Ramos (cell line): ENCODE data around the gene REEP1.
"Not testable (repeated sequence)": the region's sequence is repeated elsewhere in the genome, so short reads cannot be mapped to it uniquely, and the experiment has no call there.

Experiments
- in situ Hi-C: fragments of 300-500 bp; cut with MboI; formaldehyde crosslinking; loops from one replicate; pipeline ENCODE4 v1.14.3; 2022; ENCODE audit warnings: low sequenced_read_pairs; ENCODE audit not compliant: unreplicated experiment

The REEP1 gene

DNA sequence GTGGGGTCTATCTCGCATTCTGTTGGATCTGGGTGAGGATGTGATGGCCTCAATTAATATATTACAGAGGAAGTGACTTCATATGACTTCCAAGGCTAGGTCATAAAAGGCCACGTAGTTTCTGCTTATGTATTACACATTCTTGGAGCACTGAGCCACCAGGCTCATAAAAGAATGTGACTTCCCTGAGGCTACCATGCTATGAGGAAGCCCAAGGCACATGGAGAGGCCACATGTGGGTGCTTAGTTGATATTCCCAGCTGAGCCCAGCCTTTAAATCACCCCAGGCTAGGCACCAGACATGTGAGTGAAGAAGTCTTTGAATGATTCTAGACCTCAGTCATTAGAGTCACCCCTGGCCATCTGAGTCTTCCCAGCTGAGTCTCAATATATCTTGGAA is 13.3 kb upstream of the REEP1 start:
- in situ Hi-C loops: no loop called here

DNA sequence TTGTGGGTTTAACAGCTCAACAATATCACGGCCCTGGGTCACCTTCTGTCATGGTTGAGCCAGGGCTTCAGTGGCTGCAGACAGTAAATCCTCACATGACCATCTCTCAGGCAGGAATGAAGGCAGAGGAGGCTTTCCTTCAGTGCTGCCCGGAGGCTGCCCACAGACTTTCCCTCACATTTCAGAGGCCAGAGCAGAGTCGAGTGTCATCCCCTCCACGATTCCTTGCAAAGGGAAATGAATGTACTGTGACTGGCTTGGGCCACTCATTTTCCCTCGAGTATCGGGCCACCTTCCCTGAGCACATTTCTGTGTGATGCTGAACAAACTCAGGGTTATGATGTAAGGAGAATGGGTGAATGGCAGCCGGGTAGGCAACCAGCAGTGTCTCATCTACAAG is 10.0 kb upstream of the REEP1 start:
- in situ Hi-C loops: no loop called here

DNA sequence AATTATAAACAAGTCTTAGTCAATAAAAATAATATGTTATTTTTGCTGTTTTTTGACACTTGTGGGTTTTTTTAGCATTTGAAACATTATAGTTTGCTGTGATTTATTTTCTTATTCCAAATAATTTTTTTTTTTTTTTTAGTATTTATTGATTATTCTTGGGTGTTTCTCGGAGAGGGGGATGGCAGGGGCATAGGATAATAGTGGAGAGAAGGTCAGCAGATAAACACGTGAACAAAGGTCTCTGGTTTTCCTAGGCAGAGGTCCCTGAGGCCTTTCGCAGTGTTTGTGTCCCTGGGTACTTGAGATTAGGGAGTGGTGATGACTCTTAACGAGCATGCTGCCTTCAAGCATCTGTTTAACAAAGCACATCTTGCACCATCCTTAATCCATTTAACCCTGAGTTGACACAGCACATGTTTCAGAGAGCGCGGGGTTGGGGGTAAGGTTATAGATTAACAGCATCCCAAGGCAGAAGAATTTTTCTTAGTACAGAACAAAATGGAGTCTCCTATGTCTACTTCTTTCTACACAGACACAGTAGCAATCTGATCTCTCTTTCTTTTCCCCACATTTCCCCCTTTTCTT is 8.5 kb upstream of the REEP1 start:
- in situ Hi-C loops: not testable (repeated sequence)

DNA sequence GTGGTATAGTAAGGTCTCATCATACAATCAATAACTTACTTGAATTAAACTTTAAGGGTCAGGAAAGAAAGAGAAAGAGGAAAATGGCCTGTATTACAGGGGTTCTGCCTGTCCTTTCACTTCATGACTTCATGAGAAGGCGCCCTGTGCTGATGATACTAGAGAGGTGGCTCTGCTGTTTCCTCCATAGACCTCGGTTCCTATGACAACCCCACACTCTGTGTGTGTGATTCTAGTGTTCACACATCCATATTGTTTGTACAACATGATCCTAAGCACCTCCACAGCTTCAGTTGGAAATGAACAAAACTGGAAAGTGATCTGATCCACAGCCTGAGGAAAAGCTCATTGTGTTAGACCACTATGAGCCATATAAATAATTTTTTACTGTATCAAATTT is 7.0 kb upstream of the REEP1 start:
- in situ Hi-C loops: no loop called here

DNA sequence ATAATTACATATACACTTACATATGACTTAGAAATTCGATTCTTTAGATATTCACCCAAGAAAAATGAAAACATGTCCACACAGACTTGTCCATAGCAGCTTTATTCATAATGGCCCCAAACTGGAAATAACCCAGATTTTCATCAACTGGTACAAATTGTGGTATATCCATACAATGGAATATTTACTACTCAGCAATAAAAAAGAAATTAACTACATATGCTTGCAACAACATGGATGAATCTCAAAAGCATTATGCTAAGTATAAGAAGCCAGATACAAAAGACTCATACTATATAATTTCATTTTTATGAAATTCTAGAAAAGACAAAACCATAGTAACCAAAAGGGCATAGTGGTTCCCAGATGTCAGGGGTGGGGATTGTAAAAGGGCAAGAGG is 5.1 kb upstream of the REEP1 start:
- in situ Hi-C loops: no loop called here

DNA sequence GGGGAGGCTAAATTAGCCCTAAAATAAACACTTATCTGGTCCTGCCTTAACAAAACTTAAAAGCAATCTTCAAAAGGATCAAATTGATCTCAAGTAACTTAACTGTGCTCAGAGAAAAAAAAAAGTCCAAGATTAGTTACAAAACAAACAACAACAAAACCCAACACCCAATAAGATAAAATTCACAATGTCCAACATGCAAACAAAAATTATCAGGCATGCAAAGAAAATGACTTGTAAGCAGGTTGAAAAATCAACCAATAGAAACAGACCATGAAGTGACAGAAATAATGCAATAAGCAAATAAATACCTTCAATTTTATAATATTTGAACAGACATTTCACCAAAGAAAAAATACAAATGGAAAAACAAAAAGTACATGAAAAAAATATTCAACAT is 4.0 kb upstream of the REEP1 start:
- in situ Hi-C loops: no loop called here

DNA sequence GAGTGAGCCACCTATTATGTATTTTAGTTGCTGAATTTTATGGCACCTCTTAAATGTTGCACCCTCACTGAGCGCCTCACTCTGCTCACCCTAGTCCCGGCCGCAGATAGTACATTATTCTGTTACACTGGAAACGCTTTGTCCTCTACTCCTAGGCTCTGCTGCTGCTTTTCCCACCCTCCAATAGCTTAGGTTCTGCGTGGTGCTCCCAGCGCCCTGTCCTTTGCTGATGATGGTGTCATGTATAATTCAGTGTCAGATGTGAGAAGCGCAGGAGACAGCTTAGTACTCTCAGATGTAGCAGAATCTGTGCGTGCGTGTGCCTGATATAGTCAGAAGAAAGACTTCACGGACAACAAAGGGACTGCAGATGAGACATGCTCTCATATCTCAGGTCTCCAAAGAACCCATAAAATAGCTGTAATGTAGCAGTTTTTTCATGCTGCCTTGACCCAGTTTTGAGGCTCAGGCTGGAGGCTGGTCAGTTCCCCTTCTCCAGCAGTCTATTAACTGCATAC is 1.4 kb upstream of the REEP1 start:
- in situ Hi-C loops: no loop called here

DNA sequence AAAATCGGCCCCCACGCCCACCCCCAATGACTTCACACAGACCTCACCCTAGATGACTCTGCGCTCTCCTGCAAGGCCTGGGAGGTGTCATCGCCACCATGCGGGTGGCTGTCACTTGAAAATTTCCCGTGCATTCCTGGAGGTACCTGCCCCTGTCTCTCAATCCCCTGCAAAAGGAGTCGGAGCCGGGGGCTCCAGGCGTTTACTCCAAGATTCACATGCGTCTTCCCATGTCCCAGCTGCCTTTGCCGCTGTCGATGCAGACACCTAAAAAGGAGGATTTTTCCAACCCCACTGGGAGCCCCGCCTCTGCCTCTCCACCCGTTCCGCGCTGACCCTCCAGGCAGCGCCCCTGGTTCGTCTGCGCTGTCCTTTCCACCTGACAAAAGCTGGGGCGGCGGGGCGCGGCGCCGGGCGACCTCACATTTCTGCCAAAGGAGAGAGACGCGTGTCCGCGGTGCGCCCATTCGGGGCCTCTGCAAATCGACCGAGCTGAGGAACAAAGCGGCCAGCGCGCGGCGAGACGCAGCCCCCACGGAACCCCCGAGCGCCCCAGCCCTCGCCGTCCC is 667 bp downstream of the REEP1 start:
- in situ Hi-C loops: no loop called here

DNA sequence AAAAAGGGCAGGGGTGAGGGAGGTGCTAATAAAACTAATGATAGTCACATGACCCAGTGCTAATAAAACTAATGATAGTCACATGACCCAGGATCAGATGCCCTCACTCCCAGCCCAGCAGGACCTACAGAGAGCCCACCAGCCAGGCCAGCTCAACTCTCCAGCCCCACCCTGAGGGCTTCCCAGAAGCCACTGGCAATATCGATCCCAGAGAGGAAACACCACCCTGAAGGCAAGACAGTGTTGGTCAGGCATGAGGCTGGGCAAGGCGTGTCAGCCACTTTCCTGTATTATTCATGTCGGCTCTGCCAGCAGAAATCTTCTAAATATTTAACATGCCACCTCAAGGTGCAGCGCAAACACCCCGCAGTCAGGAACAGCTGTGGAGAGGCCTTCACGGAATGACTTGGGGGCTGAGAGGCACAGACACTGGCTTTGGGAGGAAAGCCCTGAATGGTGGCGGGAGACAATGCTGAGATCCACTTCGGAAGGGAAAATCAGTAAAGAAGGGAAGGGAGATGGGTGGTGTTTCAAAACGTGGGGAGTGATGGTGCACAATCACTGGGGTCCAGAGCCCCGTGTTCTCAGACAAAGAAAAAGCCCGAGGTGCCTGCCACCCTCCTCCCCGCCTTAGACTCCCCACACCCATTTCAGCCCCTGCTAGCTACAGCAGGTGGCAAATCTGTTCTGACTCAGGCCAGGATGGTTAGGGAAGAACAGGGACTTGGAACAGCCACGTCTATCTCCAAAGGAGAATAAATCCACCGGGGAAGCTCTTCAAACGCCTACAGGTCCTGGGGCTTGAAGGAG is 1.4 kb downstream of the REEP1 start:
- in situ Hi-C loops: no loop called here

DNA sequence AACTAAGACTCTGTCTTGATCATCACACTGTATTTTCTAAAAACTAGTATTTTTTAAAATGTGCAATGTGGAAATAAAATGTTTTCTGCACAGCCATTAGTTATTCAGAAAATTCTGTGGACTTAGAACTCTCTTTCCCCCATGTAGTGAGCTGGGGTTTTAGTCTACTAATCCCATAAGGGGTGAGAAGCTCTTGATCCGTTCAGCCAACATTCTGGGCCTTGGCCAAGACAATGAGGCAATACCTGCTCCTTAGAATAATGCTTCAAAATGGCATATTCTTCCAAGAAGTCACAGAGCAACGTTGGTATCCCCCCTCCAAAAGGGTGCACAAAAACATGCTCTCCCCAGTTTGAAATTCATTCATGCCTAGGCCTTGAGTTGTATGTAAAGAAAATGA is 4.0 kb downstream of the REEP1 start:
- in situ Hi-C loops: no loop called here

DNA sequence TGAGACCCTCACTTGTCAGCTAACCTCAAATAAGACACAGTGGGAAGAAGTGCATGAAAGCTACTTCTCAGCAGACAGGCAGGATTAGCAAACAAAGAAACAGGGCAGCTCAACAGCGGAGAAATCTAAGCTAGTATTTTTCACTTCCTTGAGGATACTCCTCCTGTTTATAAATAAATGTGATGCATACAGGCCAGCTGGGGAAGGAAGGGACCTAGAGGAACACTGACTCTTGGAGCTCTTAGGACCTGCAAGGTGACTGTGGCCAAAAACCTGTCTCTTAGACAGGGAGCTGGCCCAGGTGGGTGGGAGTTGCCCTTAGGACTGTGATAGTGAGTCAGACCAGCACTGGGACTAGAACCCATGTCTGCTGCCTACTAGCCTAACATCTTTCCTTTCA is 4.8 kb downstream of the REEP1 start:
- in situ Hi-C loops: no loop called here

DNA sequence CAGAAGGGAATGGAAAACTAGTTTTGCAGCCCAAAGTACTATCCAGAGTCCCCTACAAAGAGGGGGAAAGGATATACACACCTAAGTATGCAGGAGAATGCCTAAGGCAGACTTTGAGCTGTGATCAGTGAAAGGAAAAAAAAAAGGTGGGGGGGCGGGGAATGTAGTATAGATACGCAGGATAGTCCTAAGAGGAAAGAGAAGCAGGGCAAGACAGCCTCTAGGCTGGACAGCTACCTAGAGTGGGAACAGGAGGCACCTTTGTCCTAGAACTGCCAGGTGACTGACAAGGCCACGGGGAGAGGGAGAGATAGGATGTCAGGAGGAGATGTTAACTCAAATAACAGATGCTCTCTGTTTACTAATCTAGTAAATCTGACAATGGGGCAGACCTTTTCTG is 6.0 kb downstream of the REEP1 start:
- in situ Hi-C loops: no loop called here

DNA sequence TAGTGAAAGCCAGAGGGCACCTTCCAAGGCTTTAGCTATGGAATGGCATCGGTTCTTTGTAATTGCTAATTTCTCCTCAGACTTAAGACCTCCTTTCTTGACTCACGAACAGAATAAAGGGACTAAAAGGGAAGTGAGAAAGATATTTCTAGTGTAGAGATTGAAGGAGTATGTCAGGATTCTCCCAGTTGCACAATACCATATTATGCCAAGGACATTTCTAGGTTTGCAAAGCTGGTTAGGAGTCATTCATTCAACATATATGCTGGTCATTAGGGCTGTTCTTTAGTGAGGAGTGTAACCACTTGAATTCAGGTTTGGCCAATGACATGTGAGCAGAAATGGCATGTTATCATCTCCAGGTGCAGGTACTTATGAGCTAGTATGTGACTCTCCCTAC is 7.4 kb downstream of the REEP1 start:
- in situ Hi-C loops: no loop called here

DNA sequence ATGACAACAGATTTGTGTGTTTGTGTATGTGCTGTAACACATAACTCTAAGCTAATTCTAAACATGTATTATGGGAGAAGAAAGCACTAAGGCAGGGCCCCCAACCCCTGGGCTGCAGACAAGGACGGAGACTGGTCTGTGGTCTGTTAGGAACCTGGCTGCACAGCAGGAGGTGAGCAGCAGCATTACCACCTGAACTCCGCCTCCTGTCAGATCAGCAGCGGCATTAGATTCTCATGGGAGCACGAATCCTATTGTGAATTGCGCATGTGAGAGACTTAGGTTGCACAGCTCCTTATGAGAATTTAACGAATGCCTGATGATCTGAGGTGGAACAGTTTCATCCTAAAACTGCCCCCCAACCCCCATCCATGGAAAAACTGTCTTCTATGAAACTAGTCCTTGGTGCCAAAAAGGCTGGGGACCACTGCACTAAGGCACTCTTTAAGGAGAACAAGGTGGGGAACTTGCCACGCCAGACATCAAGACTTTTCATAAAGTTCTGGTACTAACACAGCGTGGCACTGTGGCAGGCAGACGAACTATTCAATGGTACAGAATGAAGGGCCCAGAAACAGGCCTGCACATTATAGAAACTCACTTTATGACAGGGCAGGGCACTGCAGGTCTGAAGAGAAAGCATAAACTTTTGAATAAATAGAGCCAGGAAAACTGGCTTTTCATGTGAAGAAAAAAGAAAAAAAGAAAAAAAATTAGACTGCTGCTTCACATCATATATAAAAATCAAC is 14.0 kb downstream of the REEP1 start:
- in situ Hi-C loops: no loop called here

DNA sequence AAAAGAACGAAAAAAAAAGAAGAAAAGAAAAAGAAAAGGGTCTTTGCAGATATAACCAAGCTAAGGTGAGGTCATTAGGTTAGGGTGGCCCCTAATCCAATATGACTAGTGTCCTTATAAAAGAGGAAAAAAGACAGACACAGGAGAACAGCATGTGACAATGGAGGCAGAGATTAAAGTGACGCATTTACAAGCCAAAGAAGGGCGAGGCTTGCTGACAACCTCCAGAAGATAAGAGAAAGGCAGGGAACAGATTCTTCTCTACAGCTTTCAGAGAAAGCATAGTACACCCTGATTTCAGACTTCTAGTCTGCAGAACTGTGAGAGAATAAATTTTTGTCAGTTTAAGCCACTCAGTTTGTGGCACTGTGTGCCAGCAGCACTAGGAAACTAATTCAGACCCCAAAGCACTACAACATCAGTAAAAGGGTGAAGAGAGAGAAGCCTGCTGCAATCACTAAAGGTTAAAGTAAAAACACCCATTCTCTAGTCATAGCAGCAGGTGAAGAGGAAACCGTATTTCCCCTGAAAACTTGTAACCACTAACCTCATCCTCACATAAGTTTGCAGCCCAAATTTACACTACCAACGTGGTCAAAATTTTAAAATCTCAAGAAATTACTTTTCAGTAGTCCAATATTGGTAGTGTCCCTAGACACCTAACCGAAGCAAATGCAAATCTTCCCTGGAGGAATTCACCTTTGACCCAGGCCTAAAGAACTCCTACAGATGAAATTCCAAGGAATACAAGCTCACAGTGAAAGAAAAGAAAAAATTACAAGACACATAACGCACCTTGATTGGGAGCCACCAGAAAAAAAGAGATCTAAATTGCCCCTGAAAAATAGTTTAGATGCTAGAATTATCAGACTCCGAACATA is 17.5 kb downstream of the REEP1 start:
- in situ Hi-C loops: no loop called here

DNA sequence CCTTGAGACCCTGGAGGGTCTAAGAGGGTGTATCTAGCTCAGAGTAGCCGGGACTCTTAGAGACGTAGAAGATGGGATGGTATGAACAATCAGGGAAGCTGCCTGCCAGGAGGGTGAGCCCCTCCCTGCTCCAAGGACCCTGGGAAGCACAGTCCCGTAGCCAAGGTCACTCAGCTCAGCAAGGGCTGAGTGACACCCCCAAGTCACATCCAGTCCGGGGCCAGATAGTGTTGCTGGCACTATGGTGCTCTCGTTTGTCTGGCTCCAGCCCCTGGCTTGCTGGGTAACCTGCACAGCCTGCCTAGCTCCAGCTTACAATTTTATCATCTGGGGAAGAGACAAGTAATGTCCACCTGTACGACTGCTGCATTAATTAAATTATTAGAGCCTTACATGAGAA is 22.3 kb downstream of the REEP1 start:
- in situ Hi-C loops: no loop called here

DNA sequence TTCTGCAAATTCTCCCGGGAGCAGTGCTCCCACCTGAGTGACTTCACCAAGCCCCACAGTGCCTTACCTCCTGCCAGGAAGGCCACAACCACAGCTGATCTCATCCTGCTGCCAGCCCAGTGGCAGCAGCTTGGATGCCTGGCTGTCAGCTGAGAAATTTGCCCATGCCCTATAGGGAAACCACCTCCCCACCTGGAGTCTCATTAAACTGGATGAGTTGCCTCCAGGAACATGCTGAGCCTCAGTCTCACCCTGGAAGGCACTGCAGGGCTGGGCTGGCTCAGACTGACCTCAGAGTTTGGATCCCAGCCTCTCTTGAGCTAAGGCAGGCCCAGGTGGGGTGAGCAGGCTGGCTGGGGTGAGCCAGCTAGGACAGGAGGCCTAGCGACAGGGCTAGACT is 23.3 kb downstream of the REEP1 start:
- in situ Hi-C loops: no loop called here

DNA sequence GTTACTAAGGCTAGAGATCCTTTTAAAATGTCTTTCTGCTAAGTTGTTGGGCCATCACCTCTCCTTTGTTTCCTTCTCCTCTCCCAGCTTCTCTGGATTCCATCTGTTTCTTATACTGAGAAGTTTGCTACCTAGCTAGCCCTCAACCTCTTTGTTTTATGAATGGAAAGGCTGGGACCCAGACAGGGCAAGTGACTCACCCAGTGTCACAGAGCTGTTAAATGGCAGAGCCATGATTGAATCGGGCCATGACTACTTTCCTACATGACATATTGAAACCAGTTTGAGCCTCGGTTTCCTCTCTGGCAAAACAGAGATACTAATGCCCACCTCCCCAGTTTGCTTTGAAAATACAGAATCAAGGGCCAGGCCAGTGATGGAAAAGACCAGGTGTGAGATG is 24.1 kb downstream of the REEP1 start:
- in situ Hi-C loops: no loop called here

DNA sequence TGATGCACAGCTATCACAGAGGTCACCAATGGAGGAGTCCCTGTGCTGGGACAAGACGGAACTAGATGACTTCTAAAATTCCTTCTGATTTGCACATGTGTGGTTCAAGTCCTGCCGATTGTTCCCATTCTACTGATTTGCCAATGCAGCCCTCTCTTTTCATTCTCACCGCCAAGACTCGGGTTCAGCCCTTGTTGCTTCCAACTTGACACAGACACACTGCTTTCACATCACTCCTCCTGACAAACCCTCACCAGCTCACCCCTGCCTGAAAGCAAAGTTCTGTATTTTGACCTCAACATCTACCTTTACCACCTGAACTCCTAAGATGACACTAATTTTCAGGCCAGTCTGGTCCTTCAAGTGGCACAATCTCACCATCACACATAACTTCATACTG is 25.5 kb downstream of the REEP1 start:
- in situ Hi-C loops: no loop called here

DNA sequence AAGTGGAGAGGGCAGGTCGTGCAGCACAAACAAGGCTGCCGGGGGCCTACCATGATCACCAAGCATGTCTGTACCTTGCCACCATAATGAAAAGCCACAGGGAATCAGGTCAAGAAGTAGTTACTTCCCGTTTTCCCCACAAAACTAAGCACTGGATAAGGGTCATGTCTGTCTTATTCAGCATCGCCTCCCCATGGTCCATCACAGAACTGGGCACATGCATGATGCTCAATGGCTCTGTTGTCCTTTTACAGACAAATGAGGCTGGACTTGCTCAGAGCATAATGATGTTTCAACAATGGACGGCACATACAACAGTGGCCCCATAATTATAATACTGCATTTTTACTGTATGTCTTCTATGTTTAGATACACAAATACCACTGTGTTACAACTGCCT is 27.5 kb downstream of the REEP1 start:
- in situ Hi-C loops: no loop called here
